NCI-H748 (cell line): ENCODE results near the gene COL2A1.
A peak's percentile ranks its signal among the peaks of the same experiment; 100 is the strongest.

Experiments used
- DNase-seq: peaks from one replicate; lab custom pipeline; 2025; ENCODE audit not compliant: unreplicated experiment; lab: John Stamatoyannopoulos, UW

Gene COL2A1

GRCh38 chr12:48004053-48004941 lies at the start of gene COL2A1:
Gene COL2A1, minus strand, starts transcription at chr12:48004476. Its CDS starts 155 bp downstream, at chr12:48004321.
- DNase-seq, result peak; percentile 91

GRCh38 chr12:48053883-48054282 lies 49.6 kb upstream of the COL2A1 start:
- no peak for DNase-seq

- DNase-seq, result no peak
Observed at GRCh38 chr12:48053122-48053521, 48.8 kb upstream of the COL2A1 start.

- DNase-seq, result no peak
Observed at GRCh38 chr12:48051681-48052080, 47.4 kb upstream of the COL2A1 start.

GRCh38 chr12:48050174-48050573 lies 45.9 kb upstream of the COL2A1 start:
- DNase-seq, result no peak

- DNase-seq, result no peak
Observed at GRCh38 chr12:48045965-48046518, 41.8 kb upstream of the COL2A1 start.

GRCh38 chr12:48045061-48045846 lies 41.0 kb upstream of the COL2A1 start:
- DNase-seq, result no peak

- no peak for DNase-seq
Observed at GRCh38 chr12:48044396-48044795, 40.1 kb upstream of the COL2A1 start.

GRCh38 chr12:48043771-48044170 lies 39.5 kb upstream of the COL2A1 start:
- DNase-seq, result no peak

GRCh38 chr12:48041591-48042423 lies 37.5 kb upstream of the COL2A1 start:
- no peak for DNase-seq

GRCh38 chr12:48040354-48040753 lies 36.1 kb upstream of the COL2A1 start:
- DNase-seq, result no peak

GRCh38 chr12:48039151-48039550 lies 34.9 kb upstream of the COL2A1 start:
- DNase-seq, result no peak

GRCh38 chr12:48038085-48038484 lies 33.8 kb upstream of the COL2A1 start:
- no peak for DNase-seq

- no peak for DNase-seq
Observed at GRCh38 chr12:48037267-48037915, 33.1 kb upstream of the COL2A1 start.

- DNase-seq, result no peak
Observed at GRCh38 chr12:48036818-48037217, 32.5 kb upstream of the COL2A1 start.

GRCh38 chr12:48034835-48035805 lies 30.8 kb upstream of the COL2A1 start:
- DNase-seq, result no peak

- DNase-seq, result no peak
Observed at GRCh38 chr12:48033451-48033850, 29.2 kb upstream of the COL2A1 start.

GRCh38 chr12:48032597-48032996 lies 28.3 kb upstream of the COL2A1 start:
- no peak for DNase-seq
